AG10803 (cell line): ENCODE data around the gene TMEM82.

Experiments
- DNase-seq: peaks from one replicate; pipeline ENCODE4 v3.0.0; 2010; ENCODE audit warnings: low read depth
- H3K4me3 ChIP-seq: 2 replicates; pipeline ENCODE4 v1.5.1; 2011; ENCODE audit warnings: mild to moderate bottlenecking, low read length, control low read depth
- TF ChIP-seq, protein P1 (sequence below): conservative IDR thresholded peaks from 2 replicates; pipeline ENCODE4 v1.5.1; 2011; ENCODE audit warnings: mild to moderate bottlenecking, low read length, control low read depth, inconsistent platforms

TMEM82 gene

DNA sequence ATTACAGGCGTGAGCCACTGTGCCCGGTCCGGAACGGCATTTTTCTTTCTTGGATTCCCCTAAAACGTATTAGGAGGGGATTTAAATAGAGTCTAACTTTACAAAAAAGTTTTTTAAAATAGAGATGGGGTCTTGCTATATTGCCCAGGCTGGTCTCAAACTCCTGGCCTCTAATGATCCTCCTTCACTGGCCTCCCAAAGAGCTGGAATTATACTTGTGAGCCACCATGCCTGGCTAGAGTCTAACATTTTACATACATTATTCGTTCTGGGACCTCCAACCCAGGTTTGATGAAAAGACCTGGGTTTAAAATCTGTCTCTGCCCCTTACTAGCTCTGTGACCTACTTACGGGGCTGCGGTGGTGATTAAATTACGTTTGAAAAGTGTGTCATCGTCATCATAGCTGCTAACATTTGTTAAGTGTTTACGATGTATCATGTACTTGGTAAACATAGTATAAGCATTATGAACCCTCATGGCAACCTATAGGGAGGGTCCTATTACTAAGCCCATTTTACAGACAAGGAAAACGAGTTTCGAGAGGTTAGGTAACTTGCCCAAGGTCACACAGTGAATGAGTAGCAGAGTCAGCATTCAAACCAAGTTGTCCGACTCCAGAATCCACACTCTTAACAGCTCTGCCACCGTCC is 33.7 kb upstream of the TMEM82 start:
- no peak overlapping the region for H3K4me3 ChIP-seq
- DNase-seq, result no peak
- TF ChIP-seq, protein P1, sequence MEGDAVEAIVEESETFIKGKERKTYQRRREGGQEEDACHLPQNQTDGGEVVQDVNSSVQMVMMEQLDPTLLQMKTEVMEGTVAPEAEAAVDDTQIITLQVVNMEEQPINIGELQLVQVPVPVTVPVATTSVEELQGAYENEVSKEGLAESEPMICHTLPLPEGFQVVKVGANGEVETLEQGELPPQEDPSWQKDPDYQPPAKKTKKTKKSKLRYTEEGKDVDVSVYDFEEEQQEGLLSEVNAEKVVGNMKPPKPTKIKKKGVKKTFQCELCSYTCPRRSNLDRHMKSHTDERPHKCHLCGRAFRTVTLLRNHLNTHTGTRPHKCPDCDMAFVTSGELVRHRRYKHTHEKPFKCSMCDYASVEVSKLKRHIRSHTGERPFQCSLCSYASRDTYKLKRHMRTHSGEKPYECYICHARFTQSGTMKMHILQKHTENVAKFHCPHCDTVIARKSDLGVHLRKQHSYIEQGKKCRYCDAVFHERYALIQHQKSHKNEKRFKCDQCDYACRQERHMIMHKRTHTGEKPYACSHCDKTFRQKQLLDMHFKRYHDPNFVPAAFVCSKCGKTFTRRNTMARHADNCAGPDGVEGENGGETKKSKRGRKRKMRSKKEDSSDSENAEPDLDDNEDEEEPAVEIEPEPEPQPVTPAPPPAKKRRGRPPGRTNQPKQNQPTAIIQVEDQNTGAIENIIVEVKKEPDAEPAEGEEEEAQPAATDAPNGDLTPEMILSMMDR, result no peak

DNA sequence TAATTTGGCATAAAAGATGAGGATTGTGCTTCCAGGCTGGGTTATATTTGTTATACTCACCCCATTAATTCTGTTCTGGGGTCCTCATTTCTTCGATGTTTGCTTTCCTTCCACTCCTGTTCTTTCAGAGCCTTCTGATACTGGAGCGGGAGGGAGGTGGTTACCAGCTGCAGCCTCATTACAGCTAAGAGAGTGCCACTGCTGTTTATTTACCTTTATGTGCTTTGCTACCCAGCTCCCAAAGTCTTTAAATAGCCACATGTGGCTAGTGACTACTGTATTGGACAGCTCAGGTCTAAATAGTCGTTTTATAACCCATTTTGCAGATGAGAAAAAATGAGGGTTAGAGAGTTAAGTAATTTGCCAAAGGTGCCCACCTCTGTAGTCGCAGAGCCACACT is 33.1 kb upstream of the TMEM82 start:
- no peak overlapping the region for H3K4me3 ChIP-seq
- no peak for DNase-seq
- TF ChIP-seq, protein P1, result no peak

DNA sequence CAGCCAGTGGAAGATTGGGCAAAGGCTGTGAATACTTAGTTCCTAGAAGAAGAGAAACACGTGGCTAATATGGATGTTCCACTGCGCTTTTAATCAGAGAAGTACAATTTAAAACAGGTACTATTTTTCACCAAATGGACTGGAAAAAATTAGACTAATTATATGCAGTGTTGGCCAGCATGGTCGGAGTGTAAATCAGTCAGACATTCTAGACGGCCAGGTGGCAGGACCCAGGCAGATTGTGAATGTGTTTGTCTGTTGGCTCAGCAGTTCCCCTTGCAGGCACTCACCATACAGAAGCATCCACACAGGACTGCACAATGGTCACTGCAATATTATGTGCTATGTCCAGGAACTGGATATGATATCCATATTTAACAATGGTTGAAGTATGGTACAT is 30.1 kb upstream of the TMEM82 start:
- DNase-seq, result no peak
- no peak overlapping the region for H3K4me3 ChIP-seq
- TF ChIP-seq, protein P1, result no peak

DNA sequence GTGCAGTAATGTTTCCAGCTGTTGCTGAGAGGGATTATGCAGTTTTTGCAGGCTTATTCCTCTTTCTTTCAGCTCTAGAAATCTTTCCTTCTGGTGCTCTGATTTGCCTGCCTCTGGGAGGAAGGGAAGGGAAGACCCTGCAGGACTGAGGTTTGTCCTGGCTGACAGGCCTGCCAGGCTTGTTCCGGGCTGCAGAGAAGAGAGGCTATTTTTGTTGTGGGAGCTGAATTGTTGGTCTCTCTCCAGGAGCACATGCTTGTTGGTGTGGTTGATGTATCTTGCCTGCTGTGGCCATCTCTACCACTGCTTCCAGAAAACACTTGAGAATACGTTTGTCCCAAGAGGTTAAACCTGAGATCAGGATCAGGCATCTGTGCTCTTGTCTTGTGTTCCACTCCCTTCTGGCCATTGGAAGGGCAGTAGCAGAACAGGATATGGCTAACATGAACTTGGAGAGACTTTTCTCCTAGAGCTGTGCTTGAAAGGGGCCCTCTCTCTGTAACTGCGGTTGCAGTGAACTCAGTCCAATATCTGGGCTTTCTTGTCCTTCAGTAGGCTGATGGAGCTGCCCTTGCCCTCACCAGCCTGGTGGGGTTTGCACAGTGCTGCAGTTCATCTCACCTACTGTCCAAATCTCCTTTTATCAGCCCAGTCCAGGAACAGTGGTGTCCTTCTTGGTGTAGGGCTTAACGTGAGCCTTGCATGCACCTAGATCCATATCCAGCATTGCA is 27.7 kb upstream of the TMEM82 start:
- TF ChIP-seq, protein P1, result no peak
- H3K4me3 ChIP-seq, result no peak overlapping the region
- peak; percentile 77 for DNase-seq

DNA sequence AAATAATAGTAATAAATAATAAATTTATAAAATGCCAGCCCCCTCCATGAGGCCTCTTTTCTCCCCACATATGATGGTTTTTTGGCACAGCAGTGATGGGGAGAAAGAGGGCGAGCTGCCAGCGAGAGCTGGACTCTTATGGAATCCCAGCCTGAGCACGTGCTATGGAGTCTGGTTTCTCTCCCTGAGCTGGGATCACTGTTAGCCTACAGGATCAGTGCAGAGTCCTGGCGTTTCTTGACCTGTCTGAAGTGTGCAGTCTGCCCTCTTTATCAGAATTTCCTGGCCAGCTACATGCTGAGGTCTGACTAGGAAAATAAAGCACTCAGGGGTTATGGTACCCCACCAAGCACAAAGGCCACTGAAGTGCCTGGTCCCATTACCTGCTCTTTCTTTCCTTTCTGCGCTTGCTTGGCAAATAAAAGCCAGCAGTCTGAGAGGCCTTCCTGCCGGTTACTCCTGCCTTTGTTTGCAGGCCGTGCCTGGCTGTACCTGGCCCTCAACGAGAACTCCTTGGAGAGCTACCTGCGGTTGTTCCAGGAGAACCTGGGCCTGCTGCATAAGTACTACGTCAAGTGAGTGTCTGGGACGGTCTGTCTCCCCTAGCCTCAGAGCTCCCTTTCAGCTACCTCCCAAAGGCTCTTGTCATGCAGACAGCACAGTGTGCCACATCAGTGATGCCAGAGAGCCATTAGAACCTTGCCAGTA is 24.7 kb upstream of the TMEM82 start:
- TF ChIP-seq, protein P1, result no peak
- DNase-seq, result no peak
- H3K4me3 ChIP-seq, result no peak overlapping the region

DNA sequence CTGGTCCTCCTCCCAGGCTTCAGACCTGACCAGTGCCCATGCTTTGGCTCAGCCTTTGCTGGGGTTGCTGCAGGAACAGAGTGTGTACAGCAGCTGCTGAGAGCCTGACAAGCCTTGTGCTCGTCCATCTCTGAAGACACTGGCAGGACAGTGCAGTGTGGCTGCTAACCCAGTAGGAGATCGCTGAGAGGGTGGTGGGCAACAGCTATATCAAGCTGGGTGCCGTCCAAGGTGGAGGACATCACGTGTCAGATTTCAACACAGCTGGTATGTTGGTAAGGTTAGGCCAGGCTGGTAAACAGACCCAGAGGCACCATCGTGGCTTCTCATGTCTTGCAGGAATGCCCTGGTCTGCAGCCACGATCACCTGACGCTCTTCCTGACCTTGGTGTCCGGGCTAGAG is 24.1 kb upstream of the TMEM82 start:
- H3K4me3 ChIP-seq, result no peak overlapping the region
- no peak for DNase-seq
- TF ChIP-seq, protein P1, result no peak
